Activated CD8-positive, alpha-beta T cell treated with anti-CD3 and anti-CD28 coated beads for 36 hours (primary cell): ENCODE data around the gene TMEM139. TPM values are rescaled to one million over a fixed set of nuclear protein-coding genes. Genes with fewer than 3 reads are reported as not detected.

ENCODE experiments used
- ATAC-seq: fragments of 200-7000 bp; cut with Tn5 transposase; one replicate; pipeline ENCODE4 v1.10.0; 2021; ENCODE audit warnings: mild to moderate bottlenecking, moderate library complexity
- CTCF ChIA-PET: fragments of 350-600 bp; sonication (Branson Sonifier 250); formaldehyde crosslinking; loops from one replicate; lab custom pipeline; 2021; ENCODE audit warnings: antibody characterized with exemption; lab: Charles Lee
- POLR2A ChIA-PET: fragments of 350-600 bp; sonication (Branson Sonifier 250); formaldehyde crosslinking; loops from one replicate; lab custom pipeline; 2021; ENCODE audit warnings: antibody characterized with exemption; lab: Charles Lee
- DNase-seq: peaks from one replicate; pipeline ENCODE4 v3.0.0-alpha.2; 2020
- H3K27ac Mint-ChIP-seq: one replicate; pipeline ENCODE4 v1.8.0; 2021; ENCODE audit warnings: mild to moderate bottlenecking, mixed read lengths
- H3K27me3 Mint-ChIP-seq: one replicate; pipeline ENCODE4 v1.8.0; 2021; ENCODE audit warnings: mixed read lengths
- H3K36me3 Mint-ChIP-seq: one replicate; pipeline ENCODE4 v1.8.0; 2021; ENCODE audit warnings: low read depth, mixed read lengths
- H3K4me1 Mint-ChIP-seq: one replicate; pipeline ENCODE4 v1.8.0; 2021; ENCODE audit warnings: low read depth, mixed read lengths
- H3K4me3 Mint-ChIP-seq: one replicate; pipeline ENCODE4 v1.8.0; 2021; ENCODE audit warnings: mild to moderate bottlenecking, moderate library complexity, mixed read lengths
- H3K9me3 Mint-ChIP-seq: one replicate; pipeline ENCODE4 v1.8.0; 2021; ENCODE audit warnings: mixed read lengths
- CTCF ChIP-seq: fragments of 200-600 bp; IDR thresholded peaks from one replicate; pipeline ENCODE4 v1.8.0; 2022; ENCODE audit warnings: antibody characterized with exemption, mild to moderate bottlenecking
- intact Hi-C: fragments of 100-400 bp; cut with micrococcal nuclease; formaldehyde crosslinking; loops from one replicate; pipeline ENCODE4 v1.10.0; 2022
- total RNA-seq, 2 experiments: library from RNA; stranded (reverse); gene quantifications; one replicate each; pipeline ENCODE4 v1.2.3, GENCODE V29; 2021

TMEM139 gene
- 1 to 10 TPM; 1.6 to 2.0 TPM for total RNA-seq

DNA sequence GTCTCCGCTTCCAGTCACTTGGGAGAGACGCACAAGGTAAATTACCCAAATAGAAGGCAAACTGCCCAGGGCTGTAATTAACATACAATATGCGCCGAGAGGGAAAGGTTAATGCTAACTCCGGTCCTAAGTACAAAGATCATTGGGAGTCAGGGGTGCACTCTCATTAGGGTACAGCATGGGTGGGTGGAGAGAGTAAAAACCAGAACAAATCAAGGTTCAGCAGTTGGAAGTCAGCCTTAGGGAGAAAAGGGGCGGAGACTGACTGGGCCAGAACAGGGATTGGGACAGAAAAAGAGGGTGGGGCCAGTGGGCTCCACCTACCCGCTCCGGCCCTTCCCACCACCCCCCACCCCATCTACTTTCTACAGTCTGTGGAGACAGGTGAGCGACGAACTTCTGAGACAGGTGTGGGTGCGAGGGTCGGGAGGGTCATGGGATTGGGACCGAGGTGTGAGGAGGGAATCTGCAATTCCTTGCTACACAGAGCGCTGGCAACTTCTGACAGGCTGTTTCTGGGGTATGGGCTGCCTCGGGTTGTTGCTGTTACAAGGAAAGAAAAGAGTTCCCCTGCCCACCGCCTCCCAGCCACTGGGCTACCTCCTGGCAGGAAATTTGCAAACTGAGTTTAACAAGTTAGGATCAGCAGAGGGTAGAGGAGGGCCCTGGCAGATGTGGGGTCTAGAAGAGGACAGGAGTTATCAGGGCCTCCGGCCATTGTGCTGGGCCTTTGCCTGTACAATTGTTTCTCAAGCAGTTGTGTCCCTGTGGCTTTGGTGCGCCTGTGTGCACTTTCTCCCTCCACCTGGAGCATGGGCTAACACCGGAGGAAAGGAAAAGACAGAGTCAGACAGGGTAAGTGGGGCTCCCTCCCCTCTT lies at the start of gene TMEM139:
Gene TMEM139 (plus strand): TSS at position 368 of the 879 bp plus-strand sequence. CDS start 1,000 bp downstream, outside the sequence.
- CTCF ChIA-PET, result interaction anchor here (1.0 to 2.3 kb wide), 2 partner anchors 13 to 15 kb away, joined by 3 to 10 read pairs; no protein-coding TSS in a partner anchor
- peaks cover 18% of the 10 kb centered on the region for H3K36me3 Mint-ChIP-seq
- H3K9me3 Mint-ChIP-seq, result peaks cover 3% of the 10 kb centered on the region
- H3K4me3 Mint-ChIP-seq, result no peak within 1 kb of the TSS
- H3K27me3 Mint-ChIP-seq, result no peaks in the 10 kb centered on the region
- POLR2A ChIA-PET, result interaction anchor here (3.6 kb wide), 1 partner anchor 20 kb away, joined by 31 read pairs; the partner anchor contains the start of gene GSTK1
- ATAC-seq (no peak), DNase-seq (no peak)
- peak within 1 kb of the TSS; percentile 33 for H3K27ac Mint-ChIP-seq
- intact Hi-C loops, result loop anchor here (5.0 kb wide), 1 partner anchor 38 kb away; no protein-coding TSS in a partner anchor
- TF ChIP-seq CTCF, result no peak
- H3K4me1 Mint-ChIP-seq, result peaks cover 40% of the 10 kb centered on the region

DNA sequence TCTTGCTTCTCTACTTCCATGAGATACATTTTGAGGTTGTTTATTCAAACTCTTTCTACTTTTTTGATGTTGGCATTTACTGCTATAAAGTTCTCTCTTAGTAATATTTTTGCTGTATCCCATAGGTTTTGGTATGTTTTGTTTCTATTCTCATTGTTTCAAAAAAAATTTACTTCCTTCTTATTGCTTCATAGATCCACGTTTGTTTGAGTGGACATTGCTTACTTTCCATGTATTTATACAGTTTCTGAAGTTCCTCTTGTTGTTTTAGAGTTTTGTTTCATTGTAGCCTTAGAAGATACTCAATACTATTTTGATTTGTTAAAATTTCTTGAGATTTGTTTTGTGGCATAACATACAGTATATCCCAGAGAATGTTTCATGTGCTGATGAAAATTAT lies 49.2 kb upstream of the TMEM139 start:
- Mint-ChIP-seq H3K27ac (no peak overlapping the region), H3K4me3 (no peak overlapping the region), H3K9me3 (peaks cover 23% of the 10 kb centered on the region), H3K4me1 (peaks cover 6% of the 10 kb centered on the region), H3K36me3 (peaks cover 2% of the 10 kb centered on the region), H3K27me3 (no peaks in the 10 kb centered on the region)
- POLR2A ChIA-PET, result no interaction called here
- DNase-seq, result no peak
- TF ChIP-seq CTCF, result no peak
- CTCF ChIA-PET, result no interaction called here
- intact Hi-C loops, result no loop called here
- ATAC-seq, result no peak

GRCh38 chr7:143236408-143236990 lies 48.3 kb upstream of the TMEM139 start:
- CTCF ChIA-PET, result interaction anchor here (1.0 to 1.2 kb wide), 2 partner anchors 21 to 181 kb away, joined by 3 to 4 read pairs; no protein-coding TSS in a partner anchor
- Mint-ChIP-seq H3K9me3 (peaks cover 23% of the 10 kb centered on the region), H3K27ac (no peak overlapping the region), H3K4me3 (no peak overlapping the region), H3K27me3 (no peaks in the 10 kb centered on the region), H3K4me1 (peaks cover 11% of the 10 kb centered on the region), H3K36me3 (peaks cover 2% of the 10 kb centered on the region)
- ATAC-seq (no peak), DNase-seq (no peak)
- POLR2A ChIA-PET, result no interaction called here
- intact Hi-C loops, result no loop called here
- TF ChIP-seq CTCF, result no peak

DNA sequence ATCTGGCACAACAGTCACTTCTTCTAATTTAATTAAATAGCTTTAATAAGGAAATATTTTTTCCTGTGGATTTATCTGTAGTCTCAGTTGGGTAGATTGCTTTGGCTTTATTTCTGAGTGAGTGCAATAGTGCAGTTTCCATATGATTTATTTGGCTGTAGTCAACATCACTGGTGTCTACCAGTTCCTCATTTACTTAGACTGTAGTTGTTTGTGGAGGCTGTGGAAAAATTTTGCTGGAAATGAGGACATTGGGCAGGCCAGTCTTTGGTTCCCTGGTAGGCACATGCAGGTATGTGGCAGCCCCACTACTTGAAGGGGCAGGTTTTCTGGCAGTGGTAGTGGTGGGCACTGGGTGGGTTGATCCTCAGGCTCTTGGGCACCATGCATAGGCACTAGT lies 47.4 kb upstream of the TMEM139 start:
- no peak overlapping the region for H3K27ac Mint-ChIP-seq
- H3K27me3 Mint-ChIP-seq, result no peaks in the 10 kb centered on the region
- no peak overlapping the region for H3K4me3 Mint-ChIP-seq
- H3K4me1 Mint-ChIP-seq, result peaks cover 11% of the 10 kb centered on the region
- TF ChIP-seq CTCF, result no peak
- H3K36me3 Mint-ChIP-seq, result peaks cover 2% of the 10 kb centered on the region
- ChIA-PET POLR2A (no interaction called here), CTCF (interaction anchor here (1.0 to 1.2 kb wide), 2 partner anchors 22 to 180 kb away, joined by 3 to 4 read pairs; no protein-coding TSS in a partner anchor)
- peaks cover 23% of the 10 kb centered on the region for H3K9me3 Mint-ChIP-seq
- intact Hi-C loops, result no loop called here
- DNase-seq (no peak), ATAC-seq (no peak)
